OCI-LY1 (cell line): ENCODE measurements around the gene LCP2.

Experiments used
- H2AFZ ChIP-seq: fragments of 200-600 bp; sonication (generic), shearing (Covaris generic); 2 replicates; pipeline ENCODE4 v1.6.0; 2014; ENCODE audit warnings: antibody characterized with exemption, mild to moderate bottlenecking, low read length
- H3F3A ChIP-seq: fragments of 200-600 bp; sonication (generic), shearing (Covaris generic); 2 replicates; pipeline ENCODE4 v1.6.0; 2014; ENCODE audit warnings: mild to moderate bottlenecking, antibody characterized with exemption, low read length, moderate library complexity; ENCODE audit not compliant: insufficient read depth
- H3K27ac ChIP-seq: fragments of 200-600 bp; sonication (generic); 2 replicates; pipeline ENCODE4 v1.5.1; 2014; ENCODE audit warnings: low read length, mixed run types, mild to moderate bottlenecking, low read depth; ENCODE audit not compliant: poor library complexity, severe bottlenecking
- H3K27me3 ChIP-seq: fragments of 200-600 bp; sonication (generic); 2 replicates; pipeline ENCODE4 v1.6.0; 2014; ENCODE audit warnings: antibody characterized with exemption, mild to moderate bottlenecking, low read length, moderate library complexity; ENCODE audit not compliant: insufficient read depth
- H3K36me3 ChIP-seq: fragments of 200-600 bp; sonication (generic); 2 replicates; pipeline ENCODE4 v1.6.1; 2014; ENCODE audit warnings: mild to moderate bottlenecking, antibody characterized with exemption, low read length, moderate library complexity, mixed read lengths; ENCODE audit not compliant: insufficient read depth
- H3K4me1 ChIP-seq: fragments of 200-600 bp; sonication (generic); 2 replicates; pipeline ENCODE4 v1.5.1; 2014; ENCODE audit warnings: mild to moderate bottlenecking, low read length, moderate library complexity; ENCODE audit not compliant: insufficient read depth, severe bottlenecking
- H3K4me2 ChIP-seq: fragments of 200-600 bp; sonication (generic), shearing (Covaris generic); 2 replicates; pipeline ENCODE4 v1.6.1; 2014; ENCODE audit warnings: low read length
- H3K4me3 ChIP-seq: fragments of 200-600 bp; sonication (generic); 2 replicates; pipeline ENCODE4 v1.5.1; 2014; ENCODE audit warnings: low read length, low read depth, mild to moderate bottlenecking, mixed read lengths; ENCODE audit not compliant: poor library complexity, severe bottlenecking
- H3K79me2 ChIP-seq: fragments of 200-600 bp; shearing (Covaris generic); 2 replicates; pipeline ENCODE4 v1.6.1; 2016; ENCODE audit warnings: mixed run types, low read length, mixed read lengths; ENCODE audit not compliant: insufficient read depth
- H3K9ac ChIP-seq: fragments of 200-600 bp; sonication (generic), shearing (Covaris generic); 2 replicates; pipeline ENCODE4 v1.6.1; 2014; ENCODE audit warnings: mild to moderate bottlenecking, low read length, mixed read lengths
- H3K9me2 ChIP-seq: fragments of 200-600 bp; sonication (generic), shearing (Covaris generic); 2 replicates; pipeline ENCODE4 v1.6.1; 2014; ENCODE audit warnings: low read depth, mild to moderate bottlenecking, low read length, mixed read lengths
- H3K9me3 ChIP-seq: fragments of 200-600 bp; shearing (Covaris generic); 2 replicates; pipeline ENCODE4 v1.6.1; 2014; ENCODE audit warnings: low read length, mixed read lengths
- H4K20me1 ChIP-seq: fragments of 200-600 bp; sonication (generic), shearing (Covaris generic); 2 replicates; pipeline ENCODE4 v1.6.0; 2016; ENCODE audit warnings: mild to moderate bottlenecking, low read length; ENCODE audit not compliant: insufficient read depth
- EZH2 ChIP-seq: fragments of 200-600 bp; sonication (generic), shearing (Covaris generic); IDR thresholded peaks from 2 replicates; pipeline ENCODE4 v1.8.0; 2017; ENCODE audit warnings: borderline replicate concordance, mixed run types, mild to moderate bottlenecking, antibody characterized with exemption, low read length, moderate library complexity, mixed read lengths
- TF ChIP-seq, protein P1 (sequence below): fragments of 200-600 bp; sonication (generic), shearing (Covaris generic); IDR thresholded peaks from 2 replicates; pipeline ENCODE4 v1.5.1; 2017; ENCODE audit warnings: mild to moderate bottlenecking, antibody characterized with exemption, low read length, moderate library complexity, mixed read lengths

Gene LCP2

DNA sequence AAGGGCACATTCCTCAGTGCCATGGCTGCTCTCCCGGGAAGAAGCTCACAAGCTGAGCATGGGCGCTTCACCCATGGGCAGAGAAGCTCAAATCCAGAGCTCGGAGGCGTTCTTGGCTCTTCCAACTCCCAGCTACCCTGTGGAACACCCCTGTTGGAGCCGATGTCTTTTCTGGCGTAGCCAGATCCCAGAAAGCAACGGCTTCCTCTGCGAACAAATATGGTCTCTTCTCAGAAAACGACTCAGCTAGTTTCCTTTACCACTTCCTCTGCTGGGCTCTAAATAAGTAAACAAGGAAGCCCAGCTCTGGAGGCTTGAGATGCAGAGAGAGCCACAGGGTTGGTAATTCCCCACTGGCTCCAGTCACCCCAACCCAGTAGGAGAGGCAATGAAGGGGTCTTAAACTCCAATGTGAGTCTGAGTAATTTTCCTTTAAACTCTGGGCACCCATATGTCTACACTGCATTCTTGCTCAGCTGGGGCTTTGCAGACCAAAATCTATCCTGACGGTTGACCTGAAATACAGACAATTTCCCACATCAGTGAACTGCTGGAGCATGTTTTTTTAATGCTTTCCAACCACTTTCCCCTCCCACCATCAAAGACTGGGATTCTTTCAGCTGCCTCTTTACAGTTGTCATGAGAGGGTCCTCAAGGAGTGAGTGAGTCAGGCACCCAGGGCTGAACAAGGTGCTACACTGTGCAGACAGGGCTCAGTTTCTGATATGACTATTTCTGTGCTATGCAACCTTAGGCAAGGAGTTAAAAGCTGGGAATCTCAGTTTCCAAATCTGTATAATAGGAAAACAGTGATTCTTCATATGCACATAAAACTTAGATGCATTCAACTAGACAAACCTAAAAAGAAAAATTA is at the start of gene LCP2:
TSS of gene LCP2 (minus strand) at position 189 of the 874 bp plus-strand sequence. CDS start at position 23, 166 bp downstream.
- Histone ChIP-seq H2AFZ (no peak within 1 kb of the TSS), H3K4me1 (no peaks in the 10 kb centered on the region), H3F3A (no peaks in the 10 kb centered on the region), H3K9ac (no peak within 1 kb of the TSS), H3K4me3 (no peak within 1 kb of the TSS), H3K9me2 (no peaks in the 10 kb centered on the region), H3K27me3 (peaks cover 3% of the 10 kb centered on the region), H3K79me2 (no peaks in the 10 kb centered on the region), H4K20me1 (no peaks in the 10 kb centered on the region), H3K27ac (no peak within 1 kb of the TSS), H3K4me2 (no peak within 1 kb of the TSS), H3K9me3 (no peaks in the 10 kb centered on the region), H3K36me3 (no peaks in the 10 kb centered on the region)
- TF ChIP-seq, protein P1, sequence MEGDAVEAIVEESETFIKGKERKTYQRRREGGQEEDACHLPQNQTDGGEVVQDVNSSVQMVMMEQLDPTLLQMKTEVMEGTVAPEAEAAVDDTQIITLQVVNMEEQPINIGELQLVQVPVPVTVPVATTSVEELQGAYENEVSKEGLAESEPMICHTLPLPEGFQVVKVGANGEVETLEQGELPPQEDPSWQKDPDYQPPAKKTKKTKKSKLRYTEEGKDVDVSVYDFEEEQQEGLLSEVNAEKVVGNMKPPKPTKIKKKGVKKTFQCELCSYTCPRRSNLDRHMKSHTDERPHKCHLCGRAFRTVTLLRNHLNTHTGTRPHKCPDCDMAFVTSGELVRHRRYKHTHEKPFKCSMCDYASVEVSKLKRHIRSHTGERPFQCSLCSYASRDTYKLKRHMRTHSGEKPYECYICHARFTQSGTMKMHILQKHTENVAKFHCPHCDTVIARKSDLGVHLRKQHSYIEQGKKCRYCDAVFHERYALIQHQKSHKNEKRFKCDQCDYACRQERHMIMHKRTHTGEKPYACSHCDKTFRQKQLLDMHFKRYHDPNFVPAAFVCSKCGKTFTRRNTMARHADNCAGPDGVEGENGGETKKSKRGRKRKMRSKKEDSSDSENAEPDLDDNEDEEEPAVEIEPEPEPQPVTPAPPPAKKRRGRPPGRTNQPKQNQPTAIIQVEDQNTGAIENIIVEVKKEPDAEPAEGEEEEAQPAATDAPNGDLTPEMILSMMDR, result no peak
- TF ChIP-seq EZH2, result no peak

DNA sequence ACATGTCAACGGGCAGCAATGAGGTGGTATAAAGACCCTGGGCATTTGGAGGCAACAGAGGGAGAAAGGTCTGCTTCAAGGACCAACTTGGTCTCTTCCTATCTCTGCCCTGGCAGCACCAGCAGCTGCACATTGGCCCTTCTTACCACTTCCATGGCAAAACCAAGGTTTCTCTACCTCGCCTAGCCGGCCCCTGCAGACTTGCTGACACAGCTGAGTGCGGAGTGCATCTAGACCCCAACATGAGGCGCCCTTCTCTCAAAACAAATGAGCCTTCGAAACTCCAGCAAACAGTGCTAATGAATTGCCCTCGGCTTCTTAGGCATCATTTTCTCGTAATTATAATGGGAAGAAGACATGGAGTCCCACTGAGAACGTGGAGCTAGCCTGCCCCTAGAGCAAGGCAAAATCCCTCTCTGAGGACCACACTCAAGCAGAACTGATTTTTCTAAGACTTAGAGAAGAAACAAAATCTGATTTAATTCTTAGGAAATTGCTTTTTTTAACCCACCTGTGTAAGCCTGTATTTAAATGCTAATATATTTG is 49.5 kb upstream of the LCP2 start:
- Histone ChIP-seq H3K9me2 (no peaks in the 10 kb centered on the region), H3K79me2 (no peaks in the 10 kb centered on the region), H3F3A (no peaks in the 10 kb centered on the region), H3K9ac (no peak overlapping the region), H3K4me2 (no peak overlapping the region), H3K36me3 (no peaks in the 10 kb centered on the region), H3K27me3 (no peaks in the 10 kb centered on the region; the same call in 1 of the 2 replicates), H3K4me3 (no peak overlapping the region), H3K4me1 (no peaks in the 10 kb centered on the region), H4K20me1 (no peaks in the 10 kb centered on the region), H3K27ac (no peak overlapping the region), H3K9me3 (no peaks in the 10 kb centered on the region), H2AFZ (no peak overlapping the region)
- TF ChIP-seq EZH2, result no peak
- TF ChIP-seq, protein P1, result no peak

GRCh38 chr5:170345971-170346370 is 48.4 kb upstream of the LCP2 start:
- peaks cover 4% of the 10 kb centered on the region; the same call in 1 of the 2 replicates for H3K9me3 ChIP-seq
- H3F3A ChIP-seq, result no peaks in the 10 kb centered on the region
- no peak for TF ChIP-seq EZH2
- no peaks in the 10 kb centered on the region for H3K9me2 ChIP-seq
- no peak overlapping the region for H3K4me3 ChIP-seq
- no peak overlapping the region for H3K9ac ChIP-seq
- no peak overlapping the region for H2AFZ ChIP-seq
- H3K27ac ChIP-seq, result no peak overlapping the region
- no peaks in the 10 kb centered on the region for H4K20me1 ChIP-seq
- H3K36me3 ChIP-seq, result no peaks in the 10 kb centered on the region
- no peaks in the 10 kb centered on the region; the same call in 1 of the 2 replicates for H3K27me3 ChIP-seq
- no peak overlapping the region for H3K4me2 ChIP-seq
- H3K79me2 ChIP-seq, result no peaks in the 10 kb centered on the region
- no peaks in the 10 kb centered on the region for H3K4me1 ChIP-seq
